GM21381 (cell line): ENCODE data around the gene ST13.
"Not testable (repeated sequence)": the region's sequence is repeated elsewhere in the genome, so short reads cannot be mapped to it uniquely, and the experiment has no call there.

Experiments
- ATAC-seq: cut with Tn5 transposase; IDR thresholded peaks from one replicate; pipeline ENCODE4 v1.9.1; 2021; ENCODE audit warnings: mild to moderate bottlenecking, moderate library complexity; ENCODE audit not compliant: unreplicated experiment

Gene ST13

DNA sequence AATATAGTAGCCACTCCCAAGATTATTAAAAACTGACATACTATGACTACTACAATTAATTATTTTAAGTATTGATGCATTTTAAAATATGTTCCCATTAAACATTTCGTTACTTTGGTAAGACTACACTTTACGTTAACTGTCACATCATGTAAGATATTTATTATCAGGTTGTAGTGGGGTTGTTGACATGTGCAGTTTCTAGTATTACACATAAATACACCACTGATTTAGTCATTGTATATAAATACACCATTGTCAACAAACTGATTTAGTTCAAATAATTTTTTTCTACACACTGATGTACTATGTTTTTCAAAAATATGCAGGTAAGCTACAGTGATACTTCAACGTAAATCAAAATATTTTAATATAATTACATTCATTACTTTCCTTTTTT is 11.5 kb downstream of the ST13 start:
- ATAC-seq, result no peak

DNA sequence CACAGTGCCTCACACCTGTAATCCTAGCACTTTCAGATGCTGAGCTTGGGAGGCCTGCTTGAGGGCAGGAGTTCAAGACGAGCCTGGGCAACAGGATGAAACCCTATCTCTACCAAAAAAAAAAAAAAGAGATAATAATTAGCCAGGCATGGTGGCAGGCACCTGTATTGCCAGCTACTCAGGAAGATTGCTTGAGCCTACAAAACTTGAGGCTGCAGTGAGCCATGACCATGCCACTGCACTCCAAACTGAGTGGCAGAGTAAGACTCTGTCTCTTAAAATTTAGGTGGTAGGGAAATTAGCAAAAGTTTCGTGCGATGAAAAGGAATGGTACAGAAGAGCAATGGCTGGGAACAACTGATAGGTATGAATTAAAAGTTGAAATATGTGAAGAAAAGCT is 18.0 kb downstream of the ST13 start:
- ATAC-seq, result no peak

DNA sequence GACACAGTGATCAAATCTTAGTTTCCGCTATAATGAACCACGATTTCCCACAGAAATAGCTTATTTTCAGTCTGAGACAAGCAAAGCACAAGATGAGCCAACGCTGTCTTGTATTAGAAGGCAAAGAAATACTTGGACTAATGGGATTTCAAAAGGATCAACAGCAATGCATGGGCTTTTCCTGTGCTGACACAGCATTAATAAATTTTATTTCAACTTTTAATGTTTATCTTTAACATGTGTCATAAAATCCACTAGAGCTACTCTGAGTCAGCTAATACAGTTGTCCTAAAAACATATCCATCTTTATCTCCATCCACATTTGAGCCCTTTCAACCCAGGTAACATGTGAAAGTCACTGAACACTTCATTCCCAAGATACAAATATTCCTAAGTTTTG is 21.8 kb downstream of the ST13 start:
- ATAC-seq, result no peak

DNA sequence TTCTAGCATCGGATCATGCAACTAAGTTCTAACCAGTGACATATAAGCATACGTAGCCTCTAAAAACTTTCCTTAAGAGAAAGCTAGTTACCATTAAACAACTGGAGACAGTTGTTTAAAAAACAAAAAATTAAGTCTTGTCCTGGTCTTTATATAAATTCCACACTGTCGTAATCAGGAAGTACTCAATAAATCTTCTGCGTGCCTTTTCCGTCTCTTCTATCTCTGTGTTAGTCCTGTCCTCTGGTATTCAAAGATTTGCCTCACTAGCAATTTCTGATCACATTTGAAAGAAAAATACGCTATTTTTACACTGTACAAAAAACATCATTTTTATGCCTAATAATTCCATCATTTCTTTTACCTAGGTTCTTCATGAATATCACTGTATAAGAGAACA is 27.3 kb downstream of the ST13 start:
- no peak for ATAC-seq

DNA sequence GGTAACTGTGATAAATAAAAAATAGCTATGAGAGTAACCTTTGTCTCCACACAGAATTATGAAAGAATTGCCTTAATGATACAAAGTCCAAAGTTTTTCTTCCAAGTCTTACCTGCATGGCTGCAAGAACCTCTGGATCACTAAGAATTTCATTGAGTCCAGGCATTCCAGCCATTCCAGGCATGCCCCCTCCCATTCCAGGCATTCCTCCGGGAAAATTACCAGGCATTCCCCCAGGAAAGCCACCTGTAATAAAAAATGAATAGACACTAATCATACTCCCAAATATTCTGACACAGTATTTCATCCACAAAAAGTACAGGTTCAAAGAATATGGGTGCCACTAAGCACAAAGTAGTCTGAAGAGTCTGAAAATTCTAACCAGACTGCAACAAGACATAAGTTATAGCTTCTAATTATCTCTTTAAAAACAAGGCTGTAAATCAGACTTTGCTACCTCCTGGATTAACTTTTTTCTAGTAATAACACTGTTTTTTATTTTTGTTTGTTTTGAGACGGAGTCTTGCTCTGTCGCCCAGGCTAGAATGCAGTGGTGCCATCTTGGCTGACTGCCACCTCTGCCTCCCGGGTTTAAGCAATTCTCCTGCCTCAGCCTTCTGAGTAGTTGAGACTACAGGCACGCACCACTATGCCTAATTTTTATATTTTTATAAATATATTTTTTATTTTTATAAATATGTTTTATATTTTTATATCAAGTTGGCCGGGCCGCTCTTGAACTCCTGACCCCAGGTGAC is 29.3 kb downstream of the ST13 start:
- no peak for ATAC-seq

- not testable (repeated sequence) for ATAC-seq
Measured at GRCh38 chr22:40826292-40826691, 30.1 kb downstream of the ST13 start.

DNA sequence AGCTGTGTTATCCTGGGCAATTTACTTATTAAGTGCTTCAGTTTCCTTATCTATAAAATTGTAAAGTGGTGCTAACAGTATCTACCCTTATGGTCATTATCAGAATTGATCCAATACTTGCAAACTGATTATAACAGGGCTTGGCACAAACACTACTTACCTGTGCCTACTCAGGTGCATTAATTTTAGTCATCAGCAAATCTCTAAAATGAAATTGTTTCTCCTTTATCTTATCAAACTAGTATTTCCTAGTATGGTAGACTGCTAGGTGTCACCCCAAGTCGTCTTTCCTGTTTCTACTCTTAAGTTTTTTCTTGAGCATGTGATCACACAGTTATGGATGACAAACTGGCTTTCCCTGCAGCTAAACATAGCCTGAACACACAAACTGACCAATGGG is 33.0 kb downstream of the ST13 start:
- no peak for ATAC-seq

- no peak for ATAC-seq
Measured at GRCh38 chr22:40819599-40820140, 36.8 kb downstream of the ST13 start.

GRCh38 chr22:40818747-40819598 is 37.5 kb downstream of the ST13 start, which contains the start of gene SLC25A17:
Gene SLC25A17, minus strand, starts transcription at chr22:40819346. Its CDS starts 98 bp downstream, at chr22:40819248.
- ATAC-seq, result peak; percentile 70

GRCh38 chr22:40818192-40818746 is 38.2 kb downstream of the ST13 start:
- ATAC-seq, result no peak

GRCh38 chr22:40817737-40818136 is 38.7 kb downstream of the ST13 start:
- ATAC-seq, result no peak

GRCh38 chr22:40813912-40814315 is 42.5 kb downstream of the ST13 start:
- ATAC-seq, result no peak

GRCh38 chr22:40808018-40808841 is 48.2 kb downstream of the ST13 start:
- no peak for ATAC-seq

- ATAC-seq, result no peak
Measured at GRCh38 chr22:40806711-40807110, 49.7 kb downstream of the ST13 start.

GRCh38 chr22:40805699-40806203 is 50.7 kb downstream of the ST13 start:
- ATAC-seq, result no peak

GRCh38 chr22:40805239-40805638 is 51.2 kb downstream of the ST13 start:
- ATAC-seq, result no peak

DNA sequence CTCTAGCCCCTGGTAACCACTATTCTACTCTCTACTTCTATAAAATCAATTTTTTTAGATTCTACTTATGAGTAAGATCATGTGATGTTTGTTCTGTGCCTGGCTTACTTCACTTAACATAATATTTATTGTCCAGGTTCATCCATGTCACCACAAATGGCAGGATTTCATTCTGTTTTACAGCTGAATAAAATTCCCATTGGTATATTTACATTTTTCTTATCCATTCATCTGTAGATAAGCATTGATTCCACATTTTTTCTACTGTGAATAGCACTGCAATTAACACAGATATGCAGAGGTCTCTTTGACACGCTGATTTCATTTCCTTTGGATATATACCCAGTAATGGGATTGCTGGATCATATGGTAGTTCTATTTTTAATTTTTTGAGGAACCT is 53.1 kb downstream of the ST13 start:
- ATAC-seq, result no peak

- ATAC-seq, result no peak
Measured at GRCh38 chr22:40799008-40799407, 57.4 kb downstream of the ST13 start.

- ATAC-seq, result no peak
Measured at GRCh38 chr22:40797427-40797826, 59.0 kb downstream of the ST13 start.

- no peak for ATAC-seq
Measured at GRCh38 chr22:40792451-40792850, 64.0 kb downstream of the ST13 start.
